ENCODE results near the gene PPIP5K1.

PPIP5K1 gene

GRCh38 chr15:43550527-43551363, 39.3 kb downstream of the PPIP5K1 start:
- Histone ChIP-seq H3K27ac (ENCODE audit: poor library complexity, severe bottlenecking) (no peak overlapping the region), H3K27me3 (ENCODE audit: insufficient read depth, poor library complexity, severe bottlenecking) (no peaks in the 10 kb centered on the region), H3K4me1 (ENCODE audit: insufficient read depth, poor library complexity, severe bottlenecking) (no peaks in the 10 kb centered on the region), H3K36me3 (ENCODE audit: low read depth) (peaks cover 44% of the 10 kb centered on the region), H3K4me3 (ENCODE audit: severe bottlenecking) (no peak overlapping the region), H3K9me3 (ENCODE audit: severe bottlenecking) (no peaks in the 10 kb centered on the region)
- no peak for DNase-seq (ENCODE audit: low spot score)
- no peak for TF ChIP-seq CTCF (IDR thresholded peaks at IDR 0.05; ENCODE audit: poor library complexity, severe bottlenecking)
- peak; percentile 44; the same call in 1 of the 3 replicates for ATAC-seq (ENCODE audit: low read depth)

GRCh38 chr15:43547539-43547938, 42.5 kb downstream of the PPIP5K1 start:
- no peak overlapping the region for H3K4me3 ChIP-seq (ENCODE audit: severe bottlenecking)
- H3K27me3 ChIP-seq (ENCODE audit: insufficient read depth, poor library complexity, severe bottlenecking) = no peaks in the 10 kb centered on the region
- no peak for TF ChIP-seq CTCF (IDR thresholded peaks at IDR 0.05; ENCODE audit: poor library complexity, severe bottlenecking)
- DNase-seq (ENCODE audit: low spot score) (no peak), ATAC-seq (ENCODE audit: low read depth) (no peak)
- H3K4me1 ChIP-seq (ENCODE audit: insufficient read depth, poor library complexity, severe bottlenecking) = no peaks in the 10 kb centered on the region
- peaks cover 29% of the 10 kb centered on the region for H3K36me3 ChIP-seq (ENCODE audit: low read depth)
- no peaks in the 10 kb centered on the region for H3K9me3 ChIP-seq (ENCODE audit: severe bottlenecking)
- H3K27ac ChIP-seq (ENCODE audit: poor library complexity, severe bottlenecking) = no peak overlapping the region

- no peak for ATAC-seq (ENCODE audit: low read depth)
- H3K4me3 ChIP-seq (ENCODE audit: severe bottlenecking) = no peak overlapping the region
- DNase-seq (ENCODE audit: low spot score) = no peak
- H3K27ac ChIP-seq (ENCODE audit: poor library complexity, severe bottlenecking) = no peak overlapping the region
- TF ChIP-seq CTCF (IDR thresholded peaks at IDR 0.05; ENCODE audit: poor library complexity, severe bottlenecking) = no peak
- no peaks in the 10 kb centered on the region for H3K27me3 ChIP-seq (ENCODE audit: insufficient read depth, poor library complexity, severe bottlenecking)
- no peaks in the 10 kb centered on the region for H3K9me3 ChIP-seq (ENCODE audit: severe bottlenecking)
- no peaks in the 10 kb centered on the region for H3K4me1 ChIP-seq (ENCODE audit: insufficient read depth, poor library complexity, severe bottlenecking)
- H3K36me3 ChIP-seq (ENCODE audit: low read depth) = peaks cover 29% of the 10 kb centered on the region
Observed at GRCh38 chr15:43545426-43545825, 44.6 kb downstream of the PPIP5K1 start.

- Histone ChIP-seq H3K36me3 (ENCODE audit: low read depth) (peaks cover 26% of the 10 kb centered on the region), H3K4me1 (ENCODE audit: insufficient read depth, poor library complexity, severe bottlenecking) (no peaks in the 10 kb centered on the region)
Observed at GRCh38 chr15:43544266-43544665, 45.7 kb downstream of the PPIP5K1 start.

More at GRCh38 chr15:43544266-43544665, 45.7 kb downstream of the PPIP5K1 start:
- DNase-seq (ENCODE audit: low spot score) = no peak
- no peak overlapping the region for H3K27ac ChIP-seq (ENCODE audit: poor library complexity, severe bottlenecking)
- no peaks in the 10 kb centered on the region for H3K27me3 ChIP-seq (ENCODE audit: insufficient read depth, poor library complexity, severe bottlenecking)
- H3K9me3 ChIP-seq (ENCODE audit: severe bottlenecking) = no peaks in the 10 kb centered on the region
- H3K4me3 ChIP-seq (ENCODE audit: severe bottlenecking) = no peak overlapping the region
- no peak for TF ChIP-seq CTCF (IDR thresholded peaks at IDR 0.05; ENCODE audit: poor library complexity, severe bottlenecking)
- ATAC-seq (ENCODE audit: low read depth) = no peak
